Measurements from ENCODE around the gene MAST4.
A peak's percentile ranks its signal among the peaks of the same experiment; 100 is the strongest.

The MAST4 gene

GRCh38 chr5:66991746-66992145, 395.6 kb downstream of the MAST4 start:
- no peaks in the 10 kb centered on the region for H3K9me3 ChIP-seq (ENCODE audit: control insufficient read depth, insufficient read depth, low read length)
- H3K27ac ChIP-seq (ENCODE audit: low read depth, low read length), result no peak overlapping the region
- no peak overlapping the region for H3K4me3 ChIP-seq (ENCODE audit: low read depth, low read length)
- H3K36me3 ChIP-seq (ENCODE audit: control insufficient read depth, insufficient read depth, low read length), result no peaks in the 10 kb centered on the region
- H3K4me1 ChIP-seq (ENCODE audit: control insufficient read depth, insufficient read depth, low read length), result peaks cover 14% of the 10 kb centered on the region
- no peak overlapping the region for H3K9ac ChIP-seq (ENCODE audit: low read depth, low read length)
- no peaks in the 10 kb centered on the region for H3K27me3 ChIP-seq (ENCODE audit: control insufficient read depth, insufficient read depth, low read length)

- Histone ChIP-seq H3K27ac (ENCODE audit: low read depth, low read length) (no peak overlapping the region), H3K4me3 (ENCODE audit: low read depth, low read length) (no peak overlapping the region), H3K27me3 (ENCODE audit: control insufficient read depth, insufficient read depth, low read length) (no peaks in the 10 kb centered on the region), H3K9me3 (ENCODE audit: control insufficient read depth, insufficient read depth, low read length) (no peaks in the 10 kb centered on the region), H3K9ac (ENCODE audit: low read depth, low read length) (no peak overlapping the region), H3K4me1 (ENCODE audit: control insufficient read depth, insufficient read depth, low read length) (peaks cover 14% of the 10 kb centered on the region), H3K36me3 (ENCODE audit: control insufficient read depth, insufficient read depth, low read length) (no peaks in the 10 kb centered on the region)
Measured at GRCh38 chr5:66992547-66992946, 396.4 kb downstream of the MAST4 start.

GRCh38 chr5:66993448-66993847, 397.3 kb downstream of the MAST4 start:
- Histone ChIP-seq H3K9me3 (ENCODE audit: control insufficient read depth, insufficient read depth, low read length) (no peaks in the 10 kb centered on the region), H3K4me1 (ENCODE audit: control insufficient read depth, insufficient read depth, low read length) (peaks cover 8% of the 10 kb centered on the region; the same call in 1 of the 2 replicates), H3K4me3 (ENCODE audit: low read depth, low read length) (no peak overlapping the region), H3K9ac (ENCODE audit: low read depth, low read length) (no peak overlapping the region), H3K36me3 (ENCODE audit: control insufficient read depth, insufficient read depth, low read length) (no peaks in the 10 kb centered on the region), H3K27ac (ENCODE audit: low read depth, low read length) (no peak overlapping the region), H3K27me3 (ENCODE audit: control insufficient read depth, insufficient read depth, low read length) (no peaks in the 10 kb centered on the region)

GRCh38 chr5:66993882-66994281, 397.7 kb downstream of the MAST4 start:
- no peak overlapping the region for H3K9ac ChIP-seq (ENCODE audit: low read depth, low read length)
- no peaks in the 10 kb centered on the region for H3K9me3 ChIP-seq (ENCODE audit: control insufficient read depth, insufficient read depth, low read length)
- no peaks in the 10 kb centered on the region for H3K36me3 ChIP-seq (ENCODE audit: control insufficient read depth, insufficient read depth, low read length)
- no peak overlapping the region for H3K4me3 ChIP-seq (ENCODE audit: low read depth, low read length)
- H3K4me1 ChIP-seq (ENCODE audit: control insufficient read depth, insufficient read depth, low read length), result peaks cover 8% of the 10 kb centered on the region; the same call in 1 of the 2 replicates
- H3K27ac ChIP-seq (ENCODE audit: low read depth, low read length), result no peak overlapping the region
- no peaks in the 10 kb centered on the region for H3K27me3 ChIP-seq (ENCODE audit: control insufficient read depth, insufficient read depth, low read length)

GRCh38 chr5:66994790-66995189, 398.6 kb downstream of the MAST4 start:
- Histone ChIP-seq H3K4me3 (ENCODE audit: low read depth, low read length) (no peak overlapping the region), H3K4me1 (ENCODE audit: control insufficient read depth, insufficient read depth, low read length) (no peaks in the 10 kb centered on the region), H3K9ac (ENCODE audit: low read depth, low read length) (no peak overlapping the region), H3K27me3 (ENCODE audit: control insufficient read depth, insufficient read depth, low read length) (no peaks in the 10 kb centered on the region), H3K9me3 (ENCODE audit: control insufficient read depth, insufficient read depth, low read length) (no peaks in the 10 kb centered on the region), H3K27ac (ENCODE audit: low read depth, low read length) (no peak overlapping the region), H3K36me3 (ENCODE audit: control insufficient read depth, insufficient read depth, low read length) (no peaks in the 10 kb centered on the region)

GRCh38 chr5:67000794-67001475, 404.7 kb downstream of the MAST4 start:
- no peaks in the 10 kb centered on the region for H3K9me3 ChIP-seq (ENCODE audit: control insufficient read depth, insufficient read depth, low read length)
- H3K4me3 ChIP-seq (ENCODE audit: low read depth, low read length), result no peak overlapping the region
- no peak overlapping the region for H3K27ac ChIP-seq (ENCODE audit: low read depth, low read length)
- no peak overlapping the region for H3K9ac ChIP-seq (ENCODE audit: low read depth, low read length)
- no peaks in the 10 kb centered on the region for H3K36me3 ChIP-seq (ENCODE audit: control insufficient read depth, insufficient read depth, low read length)
- peaks cover 18% of the 10 kb centered on the region for H3K4me1 ChIP-seq (ENCODE audit: control insufficient read depth, insufficient read depth, low read length)
- H3K27me3 ChIP-seq (ENCODE audit: control insufficient read depth, insufficient read depth, low read length), result peaks cover 4% of the 10 kb centered on the region; the same call in 1 of the 2 replicates

GRCh38 chr5:67002832-67003684, 406.9 kb downstream of the MAST4 start:
- H3K4me3 ChIP-seq (ENCODE audit: low read depth, low read length), result peak overlapping the region; percentile 93
- no peak overlapping the region for H3K27ac ChIP-seq (ENCODE audit: low read depth, low read length)
- no peaks in the 10 kb centered on the region for H3K36me3 ChIP-seq (ENCODE audit: control insufficient read depth, insufficient read depth, low read length)
- H3K27me3 ChIP-seq (ENCODE audit: control insufficient read depth, insufficient read depth, low read length), result peaks cover 7% of the 10 kb centered on the region; the same call in 1 of the 2 replicates
- no peak overlapping the region for H3K9ac ChIP-seq (ENCODE audit: low read depth, low read length)
- H3K4me1 ChIP-seq (ENCODE audit: control insufficient read depth, insufficient read depth, low read length), result peaks cover 18% of the 10 kb centered on the region
- no peaks in the 10 kb centered on the region for H3K9me3 ChIP-seq (ENCODE audit: control insufficient read depth, insufficient read depth, low read length)

- Histone ChIP-seq H3K27ac (ENCODE audit: low read depth, low read length) (peak overlapping the region; percentile 89), H3K36me3 (ENCODE audit: control insufficient read depth, insufficient read depth, low read length) (no peaks in the 10 kb centered on the region), H3K9me3 (ENCODE audit: control insufficient read depth, insufficient read depth, low read length) (no peaks in the 10 kb centered on the region), H3K9ac (ENCODE audit: low read depth, low read length) (peak overlapping the region; percentile 68; the same call in 1 of the 2 replicates), H3K27me3 (ENCODE audit: control insufficient read depth, insufficient read depth, low read length) (peaks cover 7% of the 10 kb centered on the region; the same call in 1 of the 2 replicates), H3K4me3 (ENCODE audit: low read depth, low read length) (peak overlapping the region; percentile 93), H3K4me1 (ENCODE audit: control insufficient read depth, insufficient read depth, low read length) (peaks cover 18% of the 10 kb centered on the region)
Measured at GRCh38 chr5:67003685-67003934, 407.4 kb downstream of the MAST4 start.

- Histone ChIP-seq H3K9me3 (ENCODE audit: control insufficient read depth, insufficient read depth, low read length) (no peaks in the 10 kb centered on the region), H3K4me1 (ENCODE audit: control insufficient read depth, insufficient read depth, low read length) (peaks cover 18% of the 10 kb centered on the region), H3K27me3 (ENCODE audit: control insufficient read depth, insufficient read depth, low read length) (peaks cover 7% of the 10 kb centered on the region; the same call in 1 of the 2 replicates), H3K9ac (ENCODE audit: low read depth, low read length) (peak overlapping the region; percentile 68), H3K36me3 (ENCODE audit: control insufficient read depth, insufficient read depth, low read length) (no peaks in the 10 kb centered on the region), H3K4me3 (ENCODE audit: low read depth, low read length) (peak overlapping the region; percentile 93), H3K27ac (ENCODE audit: low read depth, low read length) (peak overlapping the region; percentile 89)
Measured at GRCh38 chr5:67003935-67004729, 407.9 kb downstream of the MAST4 start.

- peak overlapping the region; percentile 68 for H3K9ac ChIP-seq (ENCODE audit: low read depth, low read length)
- H3K36me3 ChIP-seq (ENCODE audit: control insufficient read depth, insufficient read depth, low read length), result no peaks in the 10 kb centered on the region
- peaks cover 7% of the 10 kb centered on the region; the same call in 1 of the 2 replicates for H3K27me3 ChIP-seq (ENCODE audit: control insufficient read depth, insufficient read depth, low read length)
- H3K4me3 ChIP-seq (ENCODE audit: low read depth, low read length), result peak overlapping the region; percentile 93
- H3K4me1 ChIP-seq (ENCODE audit: control insufficient read depth, insufficient read depth, low read length), result peaks cover 18% of the 10 kb centered on the region
- H3K27ac ChIP-seq (ENCODE audit: low read depth, low read length), result peak overlapping the region; percentile 89
- no peaks in the 10 kb centered on the region for H3K9me3 ChIP-seq (ENCODE audit: control insufficient read depth, insufficient read depth, low read length)
Measured at GRCh38 chr5:67004730-67005350, 408.6 kb downstream of the MAST4 start.
